Measurements from ENCODE around the gene SCCPDH. TPM values are rescaled to one million over a fixed set of nuclear protein-coding genes. Genes with fewer than 3 reads are reported as not detected.

SCCPDH gene
- total RNA-seq, 4 donors from 2014 or later: 18.6 to 50.5 (median 25.0) TPM

- ATAC-seq (ENCODE audit: low FRiP score) (no peak), DNase-seq (ENCODE audit: low spot score) (no peak)
- TF ChIP-seq CTCF (IDR thresholded peaks at IDR 0.05): no peak
These were observed 45.1 kb downstream of the SCCPDH start for GRCh38 chr1:246769306-246769705.

GRCh38 chr1:246771366-246771765, 47.2 kb downstream of the SCCPDH start:
- DNase-seq (ENCODE audit: low spot score) (no peak), ATAC-seq (ENCODE audit: low FRiP score) (no peak)
- no peak for TF ChIP-seq CTCF (IDR thresholded peaks at IDR 0.05)

GRCh38 chr1:246772686-246773085, 48.5 kb downstream of the SCCPDH start:
- DNase-seq (ENCODE audit: low spot score) (no peak), ATAC-seq (ENCODE audit: low FRiP score) (no peak)
- TF ChIP-seq CTCF (IDR thresholded peaks at IDR 0.05): no peak

GRCh38 chr1:246773213-246773641, 49.0 kb downstream of the SCCPDH start:
- DNase-seq (ENCODE audit: low spot score): no peak
- TF ChIP-seq CTCF (IDR thresholded peaks at IDR 0.05): no peak
- ATAC-seq (ENCODE audit: low FRiP score): no peak

GRCh38 chr1:246775531-246776385, 51.5 kb downstream of the SCCPDH start:
- TF ChIP-seq CTCF (IDR thresholded peaks at IDR 0.05): no peak
- DNase-seq (ENCODE audit: low spot score) (no peak), ATAC-seq (ENCODE audit: low FRiP score) (no peak)

- no peak for TF ChIP-seq CTCF (IDR thresholded peaks at IDR 0.05)
- ATAC-seq (ENCODE audit: low FRiP score) (no peak), DNase-seq (ENCODE audit: low spot score) (no peak)
These were observed 52.7 kb downstream of the SCCPDH start for GRCh38 chr1:246776923-246777322.

- DNase-seq (ENCODE audit: low spot score) (no peak), ATAC-seq (ENCODE audit: low FRiP score) (no peak)
- no peak for TF ChIP-seq CTCF (IDR thresholded peaks at IDR 0.05)
These were observed 54.5 kb downstream of the SCCPDH start for GRCh38 chr1:246778663-246779062.
